AG04450 (cell line): ENCODE measurements around the gene SNRPD3. TPM values are rescaled to one million over a fixed set of nuclear protein-coding genes. Genes with fewer than 3 reads are reported as not detected.
A peak's percentile ranks its signal among the peaks of the same experiment; 100 is the strongest.
"Not testable (repeated sequence)": the region's sequence is repeated elsewhere in the genome, so short reads cannot be mapped to it uniquely, and the experiment has no call there.

ENCODE experiments used
- CTCF ChIA-PET: fragments of 300-600, 350-600 bp; formaldehyde crosslinking; extraction: SDS; loops from one replicate; lab custom pipeline; 2022; ENCODE audit warnings: antibody characterized with exemption, inconsistent platforms; lab: Charles Lee
- POLR2A ChIA-PET: fragments of 350-600 bp; formaldehyde crosslinking; extraction: SDS; loops from one replicate; lab custom pipeline; 2021; ENCODE audit warnings: antibody characterized with exemption, inconsistent platforms; lab: Yijun Ruan, JAX
- DNase-seq: peaks from one replicate; pipeline ENCODE4 v3.0.0-alpha.2; 2011; ENCODE audit warnings: low read depth, low spot score
- H3K27ac ChIP-seq: one replicate; pipeline ENCODE4 v1.5.1; 2012; ENCODE audit warnings: low read depth, low read length, control low read depth
- H3K27me3 ChIP-seq: one replicate; pipeline ENCODE4 v1.6.0; 2012; ENCODE audit warnings: low read length; ENCODE audit not compliant: control insufficient read depth, insufficient read depth
- H3K4me3 ChIP-seq: 2 replicates; pipeline ENCODE4 v1.5.1; 2011; ENCODE audit warnings: mild to moderate bottlenecking, low read depth, low read length, control low read depth
- H3K9me3 ChIP-seq: 2 replicates; pipeline ENCODE4 v1.5.1; 2012; ENCODE audit warnings: low read length; ENCODE audit not compliant: control insufficient read depth, insufficient read depth
- polyA plus RNA-seq: library from polyadenylated mRNA; depleted of rRNA; stranded (reverse); fragments of >200 nt; gene quantifications from 2 replicates; pipeline ENCODE4 v1.2.3, GENCODE V29; 2011
- TF ChIP-seq, protein P1 (sequence below): IDR thresholded peaks from 2 replicates; pipeline ENCODE4 v1.5.1; 2011; ENCODE audit warnings: low read depth, low read length, control low read depth, inconsistent platforms

Gene SNRPD3
- polyA plus RNA-seq, 1 experiment, result 187 TPM

DNA sequence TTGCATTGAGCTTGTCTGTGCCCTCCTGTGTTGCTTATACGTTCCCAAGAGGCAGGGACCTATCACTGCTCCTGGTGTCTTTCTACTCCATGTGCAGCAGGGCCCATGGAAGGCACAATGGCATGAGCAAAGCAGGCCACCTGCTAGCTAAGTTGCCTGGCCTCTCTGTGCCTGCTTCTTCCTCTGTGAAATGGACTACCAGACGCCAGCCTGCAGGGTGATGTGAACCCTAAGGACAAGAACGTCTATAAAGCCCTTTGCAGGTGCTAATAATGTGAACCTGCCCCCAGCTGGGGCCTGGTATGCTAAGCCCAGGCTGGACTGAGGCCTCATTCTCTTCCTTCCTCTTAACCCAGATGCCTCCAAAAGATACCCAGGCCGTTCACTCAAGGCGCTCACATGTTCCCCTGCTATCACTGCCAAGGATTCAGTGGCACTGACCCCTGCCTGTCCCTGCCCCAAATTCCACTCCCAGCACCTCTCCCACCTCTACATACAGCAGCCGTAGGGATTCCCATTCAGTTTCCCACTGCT lies 4.8 kb upstream of the SNRPD3 start:
- H3K27ac ChIP-seq, result no peak overlapping the region
- POLR2A ChIA-PET, result no interaction called here
- CTCF ChIA-PET, result interaction anchor here (0.6 kb wide), 1 partner anchor 26 kb away, joined by 4 read pairs; no protein-coding TSS in a partner anchor
- no peak overlapping the region for H3K4me3 ChIP-seq
- no peaks in the 10 kb centered on the region for H3K27me3 ChIP-seq
- DNase-seq, result no peak
- H3K9me3 ChIP-seq, result no peaks in the 10 kb centered on the region; the same call in 1 of the 2 replicates
- TF ChIP-seq, protein P1, sequence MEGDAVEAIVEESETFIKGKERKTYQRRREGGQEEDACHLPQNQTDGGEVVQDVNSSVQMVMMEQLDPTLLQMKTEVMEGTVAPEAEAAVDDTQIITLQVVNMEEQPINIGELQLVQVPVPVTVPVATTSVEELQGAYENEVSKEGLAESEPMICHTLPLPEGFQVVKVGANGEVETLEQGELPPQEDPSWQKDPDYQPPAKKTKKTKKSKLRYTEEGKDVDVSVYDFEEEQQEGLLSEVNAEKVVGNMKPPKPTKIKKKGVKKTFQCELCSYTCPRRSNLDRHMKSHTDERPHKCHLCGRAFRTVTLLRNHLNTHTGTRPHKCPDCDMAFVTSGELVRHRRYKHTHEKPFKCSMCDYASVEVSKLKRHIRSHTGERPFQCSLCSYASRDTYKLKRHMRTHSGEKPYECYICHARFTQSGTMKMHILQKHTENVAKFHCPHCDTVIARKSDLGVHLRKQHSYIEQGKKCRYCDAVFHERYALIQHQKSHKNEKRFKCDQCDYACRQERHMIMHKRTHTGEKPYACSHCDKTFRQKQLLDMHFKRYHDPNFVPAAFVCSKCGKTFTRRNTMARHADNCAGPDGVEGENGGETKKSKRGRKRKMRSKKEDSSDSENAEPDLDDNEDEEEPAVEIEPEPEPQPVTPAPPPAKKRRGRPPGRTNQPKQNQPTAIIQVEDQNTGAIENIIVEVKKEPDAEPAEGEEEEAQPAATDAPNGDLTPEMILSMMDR, result no peak

DNA sequence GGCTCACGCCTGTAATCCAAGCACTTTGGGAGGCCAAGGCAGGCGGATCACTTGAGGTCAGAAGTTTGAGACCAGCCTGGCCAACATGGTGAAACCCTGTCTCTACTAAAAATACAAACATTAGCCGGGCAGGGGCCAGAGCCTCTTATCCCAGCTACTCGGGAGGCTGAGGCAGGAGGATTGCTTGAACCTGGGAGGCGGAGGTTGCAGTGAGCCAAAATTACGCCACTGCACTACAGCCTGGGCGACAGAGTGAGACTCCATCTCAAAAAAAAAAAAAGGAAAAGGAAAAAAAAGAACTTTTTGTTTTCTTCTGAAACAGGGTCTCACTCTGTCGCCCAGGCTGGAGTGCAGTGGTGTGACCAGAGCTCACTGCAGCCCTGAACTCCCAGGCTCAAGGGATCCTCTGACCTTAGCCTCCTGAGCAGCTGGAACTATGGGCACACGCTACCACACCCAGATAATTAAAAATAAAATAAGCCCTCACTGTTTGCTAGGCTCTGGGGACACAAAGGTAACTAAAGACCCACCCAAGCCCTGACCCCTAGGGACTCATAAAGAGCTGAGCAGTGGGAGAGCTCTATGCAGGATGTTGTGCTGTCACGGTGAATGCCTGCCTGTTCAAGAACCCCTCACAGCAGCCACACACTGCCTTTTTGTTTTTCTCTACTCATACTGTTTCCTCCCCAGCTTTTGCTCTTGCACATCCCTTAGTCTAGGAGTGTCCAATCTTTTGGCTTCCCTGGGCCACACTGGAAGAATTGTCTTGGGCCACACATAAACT lies 3.1 kb upstream of the SNRPD3 start:
- DNase-seq, H3K4me3 ChIP-seq, CTCF ChIA-PET, H3K27me3 ChIP-seq, H3K9me3 ChIP-seq: not testable (repeated sequence)
- POLR2A ChIA-PET, result interaction anchor here (2.8 kb wide), 1 partner anchor 8 kb away, joined by 8 read pairs; no protein-coding TSS in a partner anchor
- peak overlapping the region; percentile 31 for H3K27ac ChIP-seq

DNA sequence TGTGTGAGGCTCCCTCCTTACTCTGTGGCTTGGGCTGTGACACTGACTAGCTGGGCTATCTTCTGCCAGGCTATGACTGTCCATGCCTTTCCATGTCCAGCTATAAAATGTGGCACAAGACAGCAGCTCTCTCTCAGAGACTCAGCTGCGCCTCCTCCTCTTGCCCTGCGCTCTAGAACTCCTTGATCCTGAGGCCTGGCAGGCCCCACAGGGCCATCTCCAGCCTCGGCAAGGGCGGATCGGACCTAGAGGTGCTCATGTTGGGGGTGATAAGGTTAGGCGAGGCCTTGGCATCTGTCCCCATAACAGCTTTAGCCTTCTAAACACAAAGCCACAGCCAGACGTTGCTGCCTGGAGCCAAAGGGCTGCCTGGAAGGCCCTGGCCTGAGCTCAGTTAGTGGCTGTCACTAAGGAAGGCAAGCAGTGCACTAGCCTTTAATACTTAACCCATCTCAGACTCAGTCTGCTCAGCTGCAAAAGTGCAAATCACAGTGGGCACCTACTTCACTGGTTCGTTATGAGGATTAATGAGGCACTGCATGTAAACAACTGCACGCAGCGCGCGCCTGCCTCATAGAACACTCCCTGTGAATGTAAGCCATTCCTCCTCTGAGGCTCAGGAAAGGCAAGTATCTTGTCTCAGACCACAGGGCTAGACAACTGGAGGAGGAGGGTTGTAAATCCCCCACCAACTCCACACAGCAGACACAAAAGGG lies 2.0 kb upstream of the SNRPD3 start:
- ChIA-PET CTCF (no interaction called here), POLR2A (interaction anchor here (2.8 kb wide), 1 partner anchor 9 kb away, joined by 8 read pairs; no protein-coding TSS in a partner anchor)
- H3K27ac ChIP-seq, result peak overlapping the region; percentile 89
- no peaks in the 10 kb centered on the region; the same call in 1 of the 2 replicates for H3K9me3 ChIP-seq
- TF ChIP-seq, protein P1, result no peak
- H3K27me3 ChIP-seq, result no peaks in the 10 kb centered on the region
- DNase-seq, result no peak
- H3K4me3 ChIP-seq, result peak overlapping the region; percentile 85

DNA sequence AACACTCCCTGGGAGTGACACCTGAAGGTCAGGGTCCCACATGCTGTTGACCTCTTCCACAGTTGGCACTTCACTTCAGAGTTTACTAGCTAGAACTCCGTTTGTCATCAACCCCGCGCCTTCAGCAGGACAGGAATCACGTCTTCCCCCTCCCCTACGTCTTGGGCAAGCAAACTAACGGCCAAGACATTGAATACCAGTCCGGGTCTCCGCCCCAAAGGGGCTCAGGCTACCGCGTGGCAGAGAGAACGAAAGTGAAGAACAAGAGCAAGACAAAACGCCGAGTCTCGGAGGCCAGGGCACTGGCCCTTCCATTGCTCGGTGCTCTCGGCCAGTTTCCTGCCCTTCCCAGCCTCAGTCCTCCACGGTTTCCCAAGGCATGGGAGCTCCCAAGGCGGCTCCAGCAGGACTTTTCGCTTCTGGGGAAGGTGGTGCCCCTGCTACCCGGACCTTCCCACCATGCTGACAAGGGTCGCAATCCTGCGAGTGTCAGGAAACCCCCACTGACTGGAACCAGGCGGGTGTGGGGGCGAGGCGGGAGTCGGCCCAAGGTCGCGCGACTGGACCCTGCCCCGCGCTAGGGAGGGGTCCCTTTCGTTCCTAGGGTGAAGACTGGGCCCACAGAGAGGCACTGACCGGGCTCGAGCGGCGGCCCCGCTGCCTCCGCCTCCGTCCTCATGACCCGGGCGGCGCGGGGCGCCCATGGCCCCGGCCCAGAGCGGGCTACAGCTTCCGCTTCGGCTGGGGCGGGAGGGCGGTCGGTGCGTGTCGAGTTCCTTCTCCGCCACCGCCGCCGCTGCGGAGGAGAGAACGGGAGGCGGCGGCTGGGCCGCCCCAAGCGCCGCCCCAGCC lies 1.3 kb upstream of the SNRPD3 start, which contains the start of gene GUCD1:
GUCD1 (minus strand) TSS at position 826 of the 852 bp plus-strand sequence; CDS start at position 679, 147 bp downstream.
- TF ChIP-seq, protein P1, result no peak
- Histone ChIP-seq H3K27ac (peak within 1 kb of the TSS; percentile 92), H3K4me3 (peak within 1 kb of the TSS; percentile 96), H3K9me3 (no peaks in the 10 kb centered on the region; the same call in 1 of the 2 replicates), H3K27me3 (no peaks in the 10 kb centered on the region)
- POLR2A ChIA-PET, result interaction anchor here (0.6 to 2.8 kb wide), 5 partner anchors 9 to 29 kb away, joined by 3 to 8 read pairs (median 5); no protein-coding TSS in a partner anchor
- CTCF ChIA-PET, result no interaction called here
- no peak for DNase-seq

DNA sequence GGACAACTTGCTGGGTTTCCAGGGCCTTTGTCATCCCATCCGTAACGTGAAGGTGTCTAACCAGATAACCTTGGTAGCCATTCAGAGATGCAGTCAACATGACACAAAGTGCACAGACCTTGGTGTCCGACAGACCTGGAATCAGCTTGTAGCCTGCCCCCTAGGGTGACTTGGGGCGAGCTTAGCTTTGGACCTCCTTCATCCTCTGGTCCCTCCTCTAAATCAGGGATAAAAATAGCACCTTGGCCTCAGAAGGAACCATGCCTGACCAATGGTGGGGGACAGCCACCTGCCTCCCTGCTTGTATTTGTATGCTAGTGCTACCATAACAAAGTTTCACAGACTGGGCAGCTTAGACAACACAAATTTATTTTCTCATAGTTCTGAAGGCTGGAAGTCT lies 3.7 kb downstream of the SNRPD3 start:
- Histone ChIP-seq H3K9me3 (no peaks in the 10 kb centered on the region; the same call in 1 of the 2 replicates), H3K27me3 (no peaks in the 10 kb centered on the region), H3K4me3 (no peak overlapping the region), H3K27ac (peak overlapping the region; percentile 21)
- TF ChIP-seq, protein P1, result no peak
- DNase-seq, result no peak
- ChIA-PET CTCF (no interaction called here), POLR2A (no interaction called here)
